ENCODE measurements around the gene POLR2J.
"Not testable (repeated sequence)": the region's sequence is repeated elsewhere in the genome, so short reads cannot be mapped to it uniquely, and the experiment has no call there.

DNA sequence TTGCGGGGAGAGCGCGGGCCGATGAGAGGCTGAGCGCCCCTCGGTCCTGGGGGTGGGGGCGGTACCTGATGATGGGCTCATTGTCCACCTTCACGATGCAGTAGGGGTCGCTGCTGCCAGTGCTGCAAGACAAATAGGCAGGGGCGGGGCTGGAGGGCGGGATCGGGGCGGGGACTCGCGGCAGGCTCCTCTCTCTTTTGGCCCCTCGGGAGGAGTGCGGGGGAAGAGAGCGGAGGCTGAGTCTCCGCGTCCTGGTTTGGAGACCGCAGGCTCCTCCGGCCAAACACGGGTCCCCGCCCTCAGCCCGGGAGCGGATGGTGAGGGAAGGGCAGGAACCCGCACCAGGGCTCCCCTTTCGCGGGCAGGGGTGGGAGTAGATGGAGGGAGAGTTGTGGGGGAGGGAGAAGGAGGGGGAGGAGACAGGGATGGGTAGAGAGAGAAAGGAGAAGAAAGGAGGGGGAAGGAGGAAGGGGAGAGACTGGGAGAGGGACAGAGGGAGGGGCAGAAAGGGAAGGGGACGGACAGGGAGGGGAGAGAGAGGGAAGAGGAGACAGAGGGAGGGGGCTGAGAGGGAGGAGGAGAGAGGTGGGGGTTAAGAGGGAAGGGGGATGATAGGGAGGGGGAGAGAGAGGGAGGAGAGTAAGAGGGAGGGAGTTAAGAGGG is 33.3 kb upstream of the POLR2J start:
- TF ChIP-seq, protein P1, sequence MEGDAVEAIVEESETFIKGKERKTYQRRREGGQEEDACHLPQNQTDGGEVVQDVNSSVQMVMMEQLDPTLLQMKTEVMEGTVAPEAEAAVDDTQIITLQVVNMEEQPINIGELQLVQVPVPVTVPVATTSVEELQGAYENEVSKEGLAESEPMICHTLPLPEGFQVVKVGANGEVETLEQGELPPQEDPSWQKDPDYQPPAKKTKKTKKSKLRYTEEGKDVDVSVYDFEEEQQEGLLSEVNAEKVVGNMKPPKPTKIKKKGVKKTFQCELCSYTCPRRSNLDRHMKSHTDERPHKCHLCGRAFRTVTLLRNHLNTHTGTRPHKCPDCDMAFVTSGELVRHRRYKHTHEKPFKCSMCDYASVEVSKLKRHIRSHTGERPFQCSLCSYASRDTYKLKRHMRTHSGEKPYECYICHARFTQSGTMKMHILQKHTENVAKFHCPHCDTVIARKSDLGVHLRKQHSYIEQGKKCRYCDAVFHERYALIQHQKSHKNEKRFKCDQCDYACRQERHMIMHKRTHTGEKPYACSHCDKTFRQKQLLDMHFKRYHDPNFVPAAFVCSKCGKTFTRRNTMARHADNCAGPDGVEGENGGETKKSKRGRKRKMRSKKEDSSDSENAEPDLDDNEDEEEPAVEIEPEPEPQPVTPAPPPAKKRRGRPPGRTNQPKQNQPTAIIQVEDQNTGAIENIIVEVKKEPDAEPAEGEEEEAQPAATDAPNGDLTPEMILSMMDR (IDR thresholded peaks at IDR 0.05) = not testable (repeated sequence)
- not testable (repeated sequence) for TF ChIP-seq POLR2A (IDR thresholded peaks at IDR 0.05)
